ENCODE data around the gene KRTAP2-3. TPM values are rescaled to one million over a fixed set of nuclear protein-coding genes. Genes with fewer than 3 reads are reported as not detected.
A peak's percentile ranks its signal among the peaks of the same experiment; 100 is the strongest.
"Not testable (repeated sequence)": the region's sequence is repeated elsewhere in the genome, so short reads cannot be mapped to it uniquely, and the experiment has no call there.

Gene KRTAP2-3, protein sequence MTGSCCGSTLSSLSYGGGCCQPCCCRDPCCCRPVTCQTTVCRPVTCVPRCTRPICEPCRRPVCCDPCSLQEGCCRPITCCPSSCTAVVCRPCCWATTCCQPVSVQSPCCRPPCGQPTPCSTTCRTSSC
- total RNA-seq: not detected
- polyA plus RNA-seq: not detected

DNA sequence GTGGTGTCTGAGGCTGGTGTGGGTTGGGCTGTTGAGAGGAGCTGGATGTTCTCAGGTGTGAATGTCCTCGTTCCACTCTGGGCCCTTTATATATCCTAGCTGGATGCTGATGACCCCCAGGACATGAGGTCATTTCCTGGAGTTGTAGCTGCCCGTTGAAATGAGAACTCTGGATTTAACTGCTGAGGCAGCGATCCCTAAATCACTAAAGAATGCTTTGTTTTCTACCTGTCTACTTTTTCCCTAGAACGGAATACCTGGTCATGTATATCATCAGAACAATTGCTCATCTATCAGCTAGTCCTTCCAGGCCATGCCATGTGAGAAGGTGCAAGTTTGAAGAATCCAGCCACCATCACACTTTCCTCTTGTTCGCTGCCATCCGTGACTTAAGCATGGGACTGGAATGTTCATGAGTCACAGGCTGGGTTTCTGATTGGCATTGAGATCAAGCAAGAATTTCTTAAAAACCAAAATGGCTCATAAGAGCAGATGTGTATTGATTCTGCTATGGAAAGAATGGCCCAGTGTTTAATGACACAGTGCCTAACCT lies at the start of gene KRTAP2-3:
Gene KRTAP2-3, minus strand, starts transcription at position 63 of the 553 bp plus-strand sequence. CDS start 64 bp downstream, outside the sequence.
- Histone ChIP-seq H3K4me3 (ENCODE audit: low read length) (no peak within 1 kb of the TSS), H3K27ac (ENCODE audit: low read depth, low read length) (no peak within 1 kb of the TSS), H3K27me3 (ENCODE audit: insufficient read depth, low read length, poor library complexity, severe bottlenecking) (no peaks in the 10 kb centered on the region), H3K9me3 (ENCODE audit: low read length) (no peaks in the 10 kb centered on the region), H3K4me1 (ENCODE audit: insufficient read depth, low read length) (no peaks in the 10 kb centered on the region), H3K36me3 (ENCODE audit: insufficient read depth, low read length) (no peaks in the 10 kb centered on the region)
- Mint-ChIP-seq H3K4me1 (no peaks in the 10 kb centered on the region), H3K27me3 (peaks cover 33 to 64% of the 10 kb centered on the region in 2 donors), H3K36me3 (no peaks in the 10 kb centered on the region), H3K27ac (peak within 1 kb of the TSS in 1 of 8 donors; percentile 16), H3K9me3 (peaks cover 0 to 4% (median 0%) of the 10 kb centered on the region in 5 donors), H3K4me3 (no peak within 1 kb of the TSS)
- DNase-seq: no peak
- POLR2A ChIA-PET: interaction anchor here (0.6 kb wide), 1 partner anchor 88 kb away, joined by 3 read pairs; no protein-coding TSS in a partner anchor
- CTCF ChIA-PET: no interaction called here

DNA sequence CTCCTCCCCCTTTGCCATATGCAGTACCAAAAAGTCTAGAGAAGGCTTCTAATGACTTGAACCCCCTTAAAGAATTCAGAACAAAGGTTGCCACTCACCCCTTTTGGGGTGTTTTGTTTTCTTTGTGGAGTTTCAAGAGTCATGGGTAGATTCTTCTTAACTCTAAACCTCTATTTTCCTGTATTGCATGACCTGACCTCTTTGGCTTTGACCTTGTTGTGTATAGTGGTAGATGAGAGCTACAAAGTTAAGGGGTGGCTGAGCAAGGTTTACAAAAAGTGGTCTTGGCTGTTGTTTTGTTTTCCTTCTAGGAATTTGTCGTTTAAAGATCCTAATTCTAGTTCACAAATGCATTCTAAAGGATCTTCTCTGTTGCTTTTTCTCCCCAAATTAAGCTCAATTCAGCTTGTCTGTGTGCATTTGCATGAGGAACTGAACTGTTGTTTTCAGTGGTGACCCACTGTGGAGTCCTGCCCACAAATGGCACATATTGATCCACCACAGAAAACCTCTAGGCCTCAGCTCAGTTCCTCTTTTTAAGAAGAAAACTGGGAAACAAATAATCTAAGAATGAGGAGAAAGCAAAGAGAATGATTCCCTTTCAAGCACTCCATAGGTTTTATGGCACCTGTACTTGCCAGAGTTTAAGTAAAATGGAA lies 48.9 kb upstream of the KRTAP2-3 start:
- H3K4me1 ChIP-seq (ENCODE audit: insufficient read depth, low read length); H3K9me3 Mint-ChIP-seq; H3K9me3 ChIP-seq (ENCODE audit: low read length); DNase-seq; H3K4me3 ChIP-seq (ENCODE audit: low read length); H3K27ac ChIP-seq (ENCODE audit: low read depth, low read length); H3K36me3 Mint-ChIP-seq; H3K36me3 ChIP-seq (ENCODE audit: insufficient read depth, low read length); POLR2A ChIA-PET; H3K4me1 Mint-ChIP-seq; H3K27me3 ChIP-seq (ENCODE audit: insufficient read depth, low read length, poor library complexity, severe bottlenecking): not testable (repeated sequence)
- CTCF ChIA-PET: interaction anchor here (0.6 kb wide), 1 partner anchor 49 kb away, joined by 3 read pairs; no protein-coding TSS in a partner anchor
- peaks cover 0 to 48% of the 10 kb centered on the region in 2 donors for H3K27me3 Mint-ChIP-seq
- H3K4me3 Mint-ChIP-seq: peak overlapping the region in 3 of 7 donors; percentile 1 to 52 (median 4)
- H3K27ac Mint-ChIP-seq: peak overlapping the region in 3 of 8 donors; percentile 1 to 44 (median 29)

DNA sequence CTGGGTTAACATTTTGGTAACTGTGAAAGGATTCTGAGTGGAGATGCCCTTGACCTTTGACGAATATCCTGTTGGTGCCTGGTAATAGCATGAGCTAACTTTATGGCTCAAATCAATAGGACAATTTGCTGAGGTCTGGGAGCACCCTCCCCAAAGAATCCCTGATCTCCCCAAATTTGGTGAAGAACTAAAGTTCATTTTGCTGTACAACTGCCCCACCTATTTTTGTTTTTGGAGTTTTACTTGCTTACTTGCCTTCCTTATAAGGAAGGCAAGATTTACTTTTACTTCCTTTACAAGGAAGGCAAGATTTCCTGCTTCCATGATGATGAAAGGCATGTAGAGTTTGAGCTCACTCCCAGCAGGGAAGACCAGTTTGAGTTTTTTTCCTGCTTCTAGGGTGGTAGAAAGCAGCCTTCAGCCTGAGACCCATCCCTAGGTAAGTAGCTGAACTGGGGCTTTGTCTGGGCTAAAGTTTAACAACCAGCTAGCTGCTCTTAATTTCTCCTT lies 48.1 kb upstream of the KRTAP2-3 start:
- Mint-ChIP-seq H3K4me3 (peak overlapping the region in 1 of 7 donors; percentile 52), H3K9me3 (peaks cover 0 to 5% (median 0%) of the 10 kb centered on the region in 5 donors), H3K27me3 (peaks cover 0 to 44% of the 10 kb centered on the region in 2 donors), H3K27ac (peak overlapping the region in 2 of 8 donors; percentile 42 to 77), H3K36me3 (peaks cover 0 to 6% (median 0%) of the 10 kb centered on the region in 3 donors), H3K4me1 (peaks cover 0 to 6% (median 4%) of the 10 kb centered on the region in 3 donors)
- no peak for DNase-seq
- H3K27me3 ChIP-seq (ENCODE audit: insufficient read depth, low read length, poor library complexity, severe bottlenecking): no peaks in the 10 kb centered on the region
- ChIA-PET CTCF (no interaction called here), POLR2A (no interaction called here)
- no peak overlapping the region for H3K4me3 ChIP-seq (ENCODE audit: low read length)
- no peaks in the 10 kb centered on the region for H3K36me3 ChIP-seq (ENCODE audit: insufficient read depth, low read length)
- H3K27ac ChIP-seq (ENCODE audit: low read depth, low read length): no peak overlapping the region
- no peaks in the 10 kb centered on the region for H3K4me1 ChIP-seq (ENCODE audit: insufficient read depth, low read length)
- H3K9me3 ChIP-seq (ENCODE audit: low read length): no peaks in the 10 kb centered on the region

- H3K36me3 ChIP-seq (ENCODE audit: insufficient read depth, low read length); H3K9me3 ChIP-seq (ENCODE audit: low read length); H3K27me3 ChIP-seq (ENCODE audit: insufficient read depth, low read length, poor library complexity, severe bottlenecking); H3K27ac Mint-ChIP-seq; DNase-seq; CTCF ChIA-PET; POLR2A ChIA-PET; H3K4me3 ChIP-seq (ENCODE audit: low read length); H3K36me3 Mint-ChIP-seq; H3K27ac ChIP-seq (ENCODE audit: low read depth, low read length); H3K4me1 ChIP-seq (ENCODE audit: insufficient read depth, low read length); H3K4me1 Mint-ChIP-seq; H3K9me3 Mint-ChIP-seq: not testable (repeated sequence)
- Mint-ChIP-seq H3K27me3 (peaks cover under 1 to 40% of the 10 kb centered on the region in 2 donors), H3K4me3 (peak within 1 kb of the TSS in 1 of 7 donors; percentile 75)
Measured at GRCh38 chr17:41105347-41105746, 45.4 kb upstream of the KRTAP2-3 start, which contains the start of gene KRTAP4-9. KRTAP4-9 (plus strand) TSS chr17:41105389; CDS start chr17:41105389, 0 bp downstream.

DNA sequence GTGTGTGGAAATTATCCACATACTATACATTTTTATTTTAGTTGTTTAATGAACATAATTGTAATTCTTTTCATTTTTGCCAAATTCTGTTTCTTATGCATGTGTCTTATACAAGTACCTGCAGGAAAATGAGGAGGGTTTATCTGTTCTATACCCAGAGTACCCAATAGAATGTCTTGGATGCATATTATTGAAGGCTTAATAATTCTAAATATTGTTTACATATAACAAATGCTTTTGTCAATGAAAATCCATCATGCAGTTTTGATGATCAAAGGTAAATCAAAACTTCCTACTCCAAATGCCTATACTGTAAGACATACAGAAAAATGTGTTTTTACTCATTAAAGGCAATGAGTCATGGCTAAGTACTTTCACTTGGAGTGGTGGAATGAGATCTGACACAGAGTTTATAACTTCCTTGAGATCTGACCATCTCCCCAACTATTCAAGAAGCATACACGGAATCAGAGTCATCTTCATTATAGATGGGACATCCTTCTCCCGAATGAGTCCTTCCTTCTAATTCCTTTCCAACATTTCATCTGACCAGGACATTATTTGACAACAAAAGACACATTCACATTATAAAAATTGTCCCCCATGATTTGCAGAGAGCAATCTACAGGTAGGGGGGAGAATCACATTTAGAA lies 44.6 kb upstream of the KRTAP2-3 start:
- H3K9me3 ChIP-seq (ENCODE audit: low read length); H3K27ac ChIP-seq (ENCODE audit: low read depth, low read length); CTCF ChIA-PET; H3K36me3 Mint-ChIP-seq; H3K36me3 ChIP-seq (ENCODE audit: insufficient read depth, low read length); H3K4me3 ChIP-seq (ENCODE audit: low read length); H3K27me3 ChIP-seq (ENCODE audit: insufficient read depth, low read length, poor library complexity, severe bottlenecking); H3K4me1 ChIP-seq (ENCODE audit: insufficient read depth, low read length); H3K9me3 Mint-ChIP-seq; H3K4me3 Mint-ChIP-seq; DNase-seq; POLR2A ChIA-PET; H3K27ac Mint-ChIP-seq: not testable (repeated sequence)
- Mint-ChIP-seq H3K4me1 (peaks cover 0 to 13% (median 11%) of the 10 kb centered on the region in 3 donors), H3K27me3 (peaks cover 5 to 40% of the 10 kb centered on the region in 2 donors)

- POLR2A ChIA-PET: no interaction called here
- CTCF ChIA-PET: no interaction called here
- no peak overlapping the region for H3K27ac Mint-ChIP-seq
Measured at GRCh38 chr17:41103896-41104295, 44.0 kb upstream of the KRTAP2-3 start.

GRCh38 chr17:41101586-41102259 lies 41.8 kb upstream of the KRTAP2-3 start, which contains the start of gene KRTAP4-16:
KRTAP4-16 (minus strand) TSS chr17:41102209; CDS start chr17:41102209, 0 bp downstream.
- H3K27ac ChIP-seq (ENCODE audit: low read depth, low read length): no peak within 1 kb of the TSS
- Mint-ChIP-seq H3K27me3 (peaks cover 12 to 39% of the 10 kb centered on the region in 2 donors), H3K27ac (no peak within 1 kb of the TSS), H3K4me3 (no peak within 1 kb of the TSS), H3K4me1 (peaks cover 0 to 7% (median 6%) of the 10 kb centered on the region in 3 donors), H3K9me3 (no peaks in the 10 kb centered on the region), H3K36me3 (peaks cover 0 to 5% (median 0%) of the 10 kb centered on the region in 3 donors)
- POLR2A ChIA-PET: no interaction called here
- H3K4me3 ChIP-seq (ENCODE audit: low read length): no peak within 1 kb of the TSS
- no peaks in the 10 kb centered on the region for H3K9me3 ChIP-seq (ENCODE audit: low read length)
- no peaks in the 10 kb centered on the region for H3K27me3 ChIP-seq (ENCODE audit: insufficient read depth, low read length, poor library complexity, severe bottlenecking)
- H3K36me3 ChIP-seq (ENCODE audit: insufficient read depth, low read length): no peaks in the 10 kb centered on the region
- H3K4me1 ChIP-seq (ENCODE audit: insufficient read depth, low read length): no peaks in the 10 kb centered on the region
- CTCF ChIA-PET: no interaction called here
- no peak for DNase-seq

More at GRCh38 chr17:41103896-41104295, 44.0 kb upstream of the KRTAP2-3 start:
- Mint-ChIP-seq H3K27me3 (peaks cover 5 to 38% of the 10 kb centered on the region in 2 donors), H3K4me1 (peaks cover 0 to 12% (median 11%) of the 10 kb centered on the region in 3 donors), H3K9me3 (no peaks in the 10 kb centered on the region), H3K4me3 (no peak overlapping the region), H3K36me3 (no peaks in the 10 kb centered on the region)
- Histone ChIP-seq H3K27me3 (ENCODE audit: insufficient read depth, low read length, poor library complexity, severe bottlenecking) (no peaks in the 10 kb centered on the region), H3K4me1 (ENCODE audit: insufficient read depth, low read length) (no peaks in the 10 kb centered on the region), H3K4me3 (ENCODE audit: low read length) (no peak overlapping the region), H3K9me3 (ENCODE audit: low read length) (no peaks in the 10 kb centered on the region), H3K36me3 (ENCODE audit: insufficient read depth, low read length) (no peaks in the 10 kb centered on the region), H3K27ac (ENCODE audit: low read depth, low read length) (no peak overlapping the region)
- no peak for DNase-seq

All from CD8-positive, alpha-beta memory T cell (primary cell).